ENCODE data around the gene HDLBP. TPM values are rescaled to one million over a fixed set of nuclear protein-coding genes. Genes with fewer than 3 reads are reported as not detected.

Gene HDLBP
- total RNA-seq, 2 donors from 2014 or later, result 404 to 447 TPM

GRCh38 chr2:241310917-241311566 lies 4.4 kb downstream of the HDLBP start:
- no peak overlapping the region for H3K27ac ChIP-seq
- H3K27me3 ChIP-seq (replicated peaks; ENCODE audit: insufficient read depth), result no peaks in the 10 kb centered on the region
- H3K9me3 ChIP-seq, result no peaks in the 10 kb centered on the region
- DNase-seq (ENCODE audit: low spot score) (no peak), ATAC-seq (ENCODE audit: insufficient number of reproducible peaks, low FRiP score, low read depth) (no peak)
- H3K4me1 ChIP-seq (ENCODE audit: control insufficient read depth in 1 of 2, low read depth in 2 of 2), result peaks cover 20 to 36% of the 10 kb centered on the region in 2 donors
- H3K4me3 ChIP-seq, result no peak overlapping the region
- TF ChIP-seq CTCF (IDR thresholded peaks at IDR 0.05), result no peak
- H3K36me3 ChIP-seq, result no peaks in the 10 kb centered on the region

- Histone ChIP-seq H3K36me3 (no peaks in the 10 kb centered on the region), H3K27me3 (replicated peaks; ENCODE audit: insufficient read depth) (no peaks in the 10 kb centered on the region), H3K4me1 (ENCODE audit: control insufficient read depth in 1 of 2, low read depth in 2 of 2) (peaks cover 20 to 36% of the 10 kb centered on the region in 2 donors), H3K27ac (peak overlapping the region in 1 of 2 donors; percentile 28), H3K9me3 (no peaks in the 10 kb centered on the region), H3K4me3 (no peak overlapping the region)
- DNase-seq (ENCODE audit: low spot score), result no peak
- TF ChIP-seq CTCF (IDR thresholded peaks at IDR 0.05), result no peak
- ATAC-seq (ENCODE audit: insufficient number of reproducible peaks, low FRiP score, low read depth), result no peak
These were observed 5.8 kb downstream of the HDLBP start for GRCh38 chr2:241309684-241310117.

GRCh38 chr2:241308832-241309500 lies 6.5 kb downstream of the HDLBP start:
- ATAC-seq (ENCODE audit: insufficient number of reproducible peaks, low FRiP score, low read depth) (no peak), DNase-seq (ENCODE audit: low spot score) (no peak)
- no peak overlapping the region for H3K4me3 ChIP-seq
- no peaks in the 10 kb centered on the region for H3K9me3 ChIP-seq
- no peaks in the 10 kb centered on the region for H3K36me3 ChIP-seq
- H3K27ac ChIP-seq, result no peak overlapping the region
- H3K27me3 ChIP-seq (replicated peaks; ENCODE audit: insufficient read depth), result no peaks in the 10 kb centered on the region
- peaks cover 16 to 34% of the 10 kb centered on the region in 2 donors for H3K4me1 ChIP-seq (ENCODE audit: control insufficient read depth in 1 of 2, low read depth in 2 of 2)
- TF ChIP-seq CTCF (IDR thresholded peaks at IDR 0.05), result no peak

- Histone ChIP-seq H3K36me3 (no peaks in the 10 kb centered on the region), H3K27me3 (replicated peaks; ENCODE audit: insufficient read depth) (no peaks in the 10 kb centered on the region), H3K27ac (no peak overlapping the region), H3K9me3 (no peaks in the 10 kb centered on the region), H3K4me1 (ENCODE audit: control insufficient read depth in 1 of 2, low read depth in 2 of 2) (peaks cover 14 to 35% of the 10 kb centered on the region in 2 donors), H3K4me3 (no peak overlapping the region)
- no peak for DNase-seq (ENCODE audit: low spot score)
- no peak for TF ChIP-seq CTCF (IDR thresholded peaks at IDR 0.05)
- ATAC-seq (ENCODE audit: insufficient number of reproducible peaks, low FRiP score, low read depth), result no peak
These were observed 7.2 kb downstream of the HDLBP start for GRCh38 chr2:241308267-241308666.

GRCh38 chr2:241307055-241307454 lies 8.4 kb downstream of the HDLBP start:
- Histone ChIP-seq H3K36me3 (no peaks in the 10 kb centered on the region), H3K4me1 (ENCODE audit: control insufficient read depth in 1 of 2, low read depth in 2 of 2) (peaks cover 14 to 39% of the 10 kb centered on the region in 2 donors), H3K27me3 (replicated peaks; ENCODE audit: insufficient read depth) (no peaks in the 10 kb centered on the region), H3K4me3 (no peak overlapping the region), H3K27ac (no peak overlapping the region), H3K9me3 (no peaks in the 10 kb centered on the region)
- TF ChIP-seq CTCF (IDR thresholded peaks at IDR 0.05), result no peak
- ATAC-seq (ENCODE audit: insufficient number of reproducible peaks, low FRiP score, low read depth) (no peak), DNase-seq (ENCODE audit: low spot score) (no peak)
